Measurements from ENCODE around the gene RASSF4.
A peak's percentile ranks its signal among the peaks of the same experiment; 100 is the strongest.

RASSF4 gene

DNA sequence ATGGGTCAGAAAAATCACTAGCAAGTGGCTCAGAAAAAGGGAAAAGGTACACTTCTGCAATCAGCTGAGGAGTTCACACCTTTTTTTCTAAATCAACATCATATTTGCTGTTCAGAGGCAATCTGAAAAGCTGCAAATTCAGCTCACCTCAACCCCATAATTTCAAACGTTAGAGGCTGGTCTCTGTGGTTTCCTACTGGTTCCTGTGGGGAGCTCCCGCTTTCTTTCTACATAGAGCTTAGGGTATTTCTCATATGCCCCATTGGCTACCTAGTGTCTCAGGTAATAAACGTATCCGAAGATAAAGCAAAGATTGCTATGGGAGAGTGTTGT lies 35.9 kb downstream of the RASSF4 start:
- Histone ChIP-seq H3K9ac (ENCODE audit: low read length) (peak overlapping the region; percentile 78), H3K4me1 (ENCODE audit: control insufficient read depth, insufficient read depth, low read length) (peaks cover 93% of the 10 kb centered on the region), H3K27me3 (replicated peaks; ENCODE audit: control insufficient read depth, insufficient read depth, low read length) (no peaks in the 10 kb centered on the region), H3K9me3 (ENCODE audit: control insufficient read depth, low read length) (no peaks in the 10 kb centered on the region), H3K4me3 (ENCODE audit: low read length) (peak overlapping the region; percentile 7), H3K36me3 (ENCODE audit: control insufficient read depth, insufficient read depth, low read length, severe bottlenecking) (peaks cover 32% of the 10 kb centered on the region)
- DNase-seq (ENCODE audit: low read depth): no peak

DNA sequence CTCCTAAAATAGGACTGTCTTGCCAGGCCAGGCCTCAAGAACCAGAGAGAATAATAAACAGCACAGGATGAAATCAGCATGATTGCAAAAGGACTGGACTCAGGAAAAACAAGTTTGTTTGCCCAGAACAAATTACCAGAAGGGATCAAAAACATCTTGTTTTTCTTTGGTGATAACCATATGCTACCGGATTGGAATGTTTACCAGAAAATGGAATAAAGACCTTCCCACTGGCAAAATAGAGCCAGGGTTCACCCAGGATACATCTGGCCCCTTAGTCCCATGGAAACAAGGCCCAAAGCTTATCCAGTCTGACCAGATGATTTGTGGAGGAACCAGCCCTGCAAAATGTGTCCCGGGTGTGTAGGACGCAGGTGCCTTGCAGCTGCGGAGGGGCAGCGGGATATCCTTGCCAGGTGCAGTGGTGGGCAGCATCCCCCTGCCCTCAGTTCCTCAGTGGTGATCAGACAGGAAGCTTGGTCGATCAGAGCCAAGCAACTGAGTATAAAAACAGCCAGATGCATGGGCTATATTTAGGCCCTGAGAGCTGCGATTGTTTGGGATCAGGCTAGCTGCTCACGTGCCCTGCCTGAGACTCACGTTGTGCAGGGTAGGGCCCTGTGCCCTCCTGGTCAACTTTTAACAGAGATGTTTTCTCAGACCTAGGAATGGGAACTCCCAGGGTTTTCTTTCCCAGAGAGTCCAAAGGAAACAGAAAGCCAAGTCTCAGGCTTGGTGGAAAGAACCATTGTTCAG lies 36.5 kb downstream of the RASSF4 start:
- peaks cover 94% of the 10 kb centered on the region for H3K4me1 ChIP-seq (ENCODE audit: control insufficient read depth, insufficient read depth, low read length)
- peaks cover 27% of the 10 kb centered on the region for H3K36me3 ChIP-seq (ENCODE audit: control insufficient read depth, insufficient read depth, low read length, severe bottlenecking)
- H3K9me3 ChIP-seq (ENCODE audit: control insufficient read depth, low read length): no peaks in the 10 kb centered on the region
- DNase-seq (ENCODE audit: low read depth): peak; percentile 73
- H3K4me3 ChIP-seq (ENCODE audit: low read length): peak overlapping the region; percentile 33
- H3K9ac ChIP-seq (ENCODE audit: low read length): peak overlapping the region; percentile 78
- H3K27me3 ChIP-seq (replicated peaks; ENCODE audit: control insufficient read depth, insufficient read depth, low read length): no peaks in the 10 kb centered on the region

DNA sequence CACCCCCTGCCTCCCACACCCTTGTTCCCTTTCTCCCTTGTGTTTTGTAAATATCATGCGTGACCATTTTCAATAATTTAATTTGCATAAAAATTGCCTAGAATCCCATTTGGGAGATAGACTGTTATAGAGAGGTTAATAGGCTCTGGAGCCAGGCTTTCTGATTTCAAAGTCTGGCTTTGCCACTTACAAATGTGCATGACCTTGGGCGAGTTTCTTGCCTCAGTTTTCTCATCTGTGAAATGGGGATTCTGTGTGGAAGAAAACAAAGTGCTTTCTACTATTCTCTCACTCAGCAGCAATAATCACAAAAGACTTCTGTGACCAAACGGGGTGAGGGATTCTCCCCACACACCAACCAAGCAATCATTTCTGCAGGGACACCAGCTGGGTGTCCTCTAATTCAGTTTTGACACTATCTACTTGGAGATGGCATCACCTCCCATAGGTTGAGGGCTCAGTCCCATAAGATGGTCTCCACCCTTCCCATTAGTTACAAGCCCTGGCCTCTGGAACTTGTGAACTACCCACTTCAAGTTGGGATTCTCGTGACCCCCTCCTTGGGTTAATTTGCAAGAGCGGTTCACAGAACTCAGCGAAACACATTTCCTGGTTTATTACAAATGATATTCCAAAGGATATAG lies 37.6 kb downstream of the RASSF4 start:
- Histone ChIP-seq H3K27me3 (replicated peaks; ENCODE audit: control insufficient read depth, insufficient read depth, low read length) (no peaks in the 10 kb centered on the region), H3K4me1 (ENCODE audit: control insufficient read depth, insufficient read depth, low read length) (peaks cover 94% of the 10 kb centered on the region)

DNA sequence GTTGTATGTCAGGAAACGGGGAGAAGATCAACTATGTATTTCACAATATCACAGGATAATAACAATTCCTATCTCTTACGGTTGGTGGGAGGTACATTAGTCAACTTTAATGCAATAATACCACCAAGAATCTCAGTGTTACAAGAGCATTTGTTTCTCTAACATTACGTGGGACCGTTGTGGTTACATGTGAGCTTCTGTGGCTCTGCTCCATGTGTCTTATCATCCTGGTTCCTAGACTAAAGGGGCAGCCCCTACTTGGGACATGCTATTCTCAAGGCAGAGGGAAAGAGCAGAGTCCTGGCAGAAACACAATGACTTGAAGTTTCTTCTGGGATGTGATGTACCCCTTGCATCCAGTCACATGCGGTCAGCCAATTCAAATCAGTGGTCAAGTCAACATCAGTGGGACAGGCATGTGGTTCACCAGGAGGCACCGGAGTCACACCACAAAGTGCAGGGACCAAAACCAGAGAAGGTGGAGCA lies 38.6 kb downstream of the RASSF4 start:
- DNase-seq (ENCODE audit: low read depth): no peak
- no peak overlapping the region for H3K4me3 ChIP-seq (ENCODE audit: low read length)
- peaks cover 6% of the 10 kb centered on the region for H3K36me3 ChIP-seq (ENCODE audit: control insufficient read depth, insufficient read depth, low read length, severe bottlenecking)
- peaks cover under 1% of the 10 kb centered on the region for H3K9me3 ChIP-seq (ENCODE audit: control insufficient read depth, low read length)
- H3K4me1 ChIP-seq (ENCODE audit: control insufficient read depth, insufficient read depth, low read length): peaks cover 85% of the 10 kb centered on the region
- H3K9ac ChIP-seq (ENCODE audit: low read length): peak overlapping the region; percentile 78
- no peaks in the 10 kb centered on the region for H3K27me3 ChIP-seq (replicated peaks; ENCODE audit: control insufficient read depth, insufficient read depth, low read length)

More for the DNA sequence above, 37.6 kb downstream of the RASSF4 start:
- Histone ChIP-seq H3K9ac (ENCODE audit: low read length) (peak overlapping the region; percentile 78), H3K36me3 (ENCODE audit: control insufficient read depth, insufficient read depth, low read length, severe bottlenecking) (peaks cover 15% of the 10 kb centered on the region), H3K4me3 (ENCODE audit: low read length) (peak overlapping the region; percentile 33), H3K9me3 (ENCODE audit: control insufficient read depth, low read length) (no peaks in the 10 kb centered on the region)
- no peak for DNase-seq (ENCODE audit: low read depth)

DNA sequence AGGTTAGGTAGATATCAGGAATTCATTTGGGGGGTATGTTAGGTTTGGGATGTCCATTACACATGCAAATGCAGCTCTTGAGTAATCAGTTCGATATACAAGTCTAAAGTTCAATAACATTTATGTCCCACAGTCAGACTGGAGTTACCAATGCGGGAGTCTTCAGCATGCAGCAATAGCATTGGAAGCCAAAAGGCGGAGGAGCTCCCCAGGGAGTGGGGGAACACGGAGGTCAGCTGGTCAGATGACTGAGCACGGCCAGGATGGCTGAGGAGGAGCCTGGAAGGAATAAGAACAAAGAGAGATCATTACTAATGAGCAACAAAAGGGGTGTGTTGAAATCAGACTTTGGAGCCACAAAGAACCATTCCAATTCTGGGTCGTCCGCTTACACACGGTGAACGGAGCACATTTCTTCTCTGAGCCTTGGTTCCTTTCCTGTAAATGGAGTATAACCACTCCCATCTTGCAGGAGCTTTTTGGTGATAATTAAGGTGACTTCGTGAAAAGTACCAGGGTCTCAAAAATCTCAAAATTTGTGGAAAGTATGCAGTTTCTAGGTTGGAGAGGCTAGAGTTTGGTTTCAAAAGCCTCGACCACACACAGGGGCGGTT lies 40.6 kb downstream of the RASSF4 start:
- peaks cover 11% of the 10 kb centered on the region for H3K9me3 ChIP-seq (ENCODE audit: control insufficient read depth, low read length)
- peak overlapping the region; percentile 84 for H3K4me3 ChIP-seq (ENCODE audit: low read length)
- no peaks in the 10 kb centered on the region for H3K27me3 ChIP-seq (replicated peaks; ENCODE audit: control insufficient read depth, insufficient read depth, low read length)
- peaks cover 64% of the 10 kb centered on the region for H3K4me1 ChIP-seq (ENCODE audit: control insufficient read depth, insufficient read depth, low read length)
- peak; percentile 46 for DNase-seq (ENCODE audit: low read depth)
- peak overlapping the region; percentile 95 for H3K9ac ChIP-seq (ENCODE audit: low read length)
- peaks cover 19% of the 10 kb centered on the region for H3K36me3 ChIP-seq (ENCODE audit: control insufficient read depth, insufficient read depth, low read length, severe bottlenecking)

DNA sequence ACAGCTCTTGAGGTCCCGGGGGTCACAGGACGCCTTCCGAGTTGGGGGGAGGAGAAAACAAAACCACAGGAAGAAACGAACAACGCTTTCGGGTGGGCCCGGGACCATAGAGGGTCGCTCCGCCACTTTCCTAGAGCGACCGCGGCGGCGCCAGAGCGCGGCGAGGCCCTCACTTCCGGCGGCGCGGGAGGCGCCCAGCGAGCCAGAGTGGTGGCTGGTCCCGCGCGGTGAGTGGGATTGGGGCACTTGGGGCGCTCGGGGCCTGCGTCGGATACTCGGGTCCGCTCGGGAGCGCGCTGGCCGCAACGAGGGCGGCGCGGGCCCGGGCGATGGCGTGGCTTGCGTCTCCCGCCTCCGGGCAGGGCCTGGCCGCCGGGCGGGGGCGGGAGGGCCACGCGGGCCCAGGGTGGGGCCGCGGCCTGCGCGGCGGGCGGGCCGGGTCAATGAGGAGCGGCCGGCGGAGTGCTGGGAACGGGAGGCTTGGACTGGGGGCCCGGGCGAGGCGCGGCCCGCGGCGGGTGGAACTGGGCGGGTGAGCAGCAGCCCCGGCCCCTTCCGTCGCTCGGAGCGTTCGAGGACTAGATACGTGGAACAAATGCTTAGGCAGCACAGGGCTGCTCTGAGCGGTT lies 41.3 kb downstream of the RASSF4 start, which contains the start of gene ZNF22:
ZNF22 (plus strand) TSS at position 172 of the 629 bp plus-strand sequence. CDS start 2,446 bp downstream, outside the sequence.
- peaks cover 58% of the 10 kb centered on the region for H3K4me1 ChIP-seq (ENCODE audit: control insufficient read depth, insufficient read depth, low read length)
- peaks cover 22% of the 10 kb centered on the region for H3K36me3 ChIP-seq (ENCODE audit: control insufficient read depth, insufficient read depth, low read length, severe bottlenecking)
- peak within 1 kb of the TSS; percentile 84 for H3K4me3 ChIP-seq (ENCODE audit: low read length)
- H3K27me3 ChIP-seq (replicated peaks; ENCODE audit: control insufficient read depth, insufficient read depth, low read length): no peaks in the 10 kb centered on the region
- H3K9ac ChIP-seq (ENCODE audit: low read length): peak within 1 kb of the TSS; percentile 95
- peak; percentile 79 for DNase-seq (ENCODE audit: low read depth)
- peaks cover 11% of the 10 kb centered on the region for H3K9me3 ChIP-seq (ENCODE audit: control insufficient read depth, low read length)

DNA sequence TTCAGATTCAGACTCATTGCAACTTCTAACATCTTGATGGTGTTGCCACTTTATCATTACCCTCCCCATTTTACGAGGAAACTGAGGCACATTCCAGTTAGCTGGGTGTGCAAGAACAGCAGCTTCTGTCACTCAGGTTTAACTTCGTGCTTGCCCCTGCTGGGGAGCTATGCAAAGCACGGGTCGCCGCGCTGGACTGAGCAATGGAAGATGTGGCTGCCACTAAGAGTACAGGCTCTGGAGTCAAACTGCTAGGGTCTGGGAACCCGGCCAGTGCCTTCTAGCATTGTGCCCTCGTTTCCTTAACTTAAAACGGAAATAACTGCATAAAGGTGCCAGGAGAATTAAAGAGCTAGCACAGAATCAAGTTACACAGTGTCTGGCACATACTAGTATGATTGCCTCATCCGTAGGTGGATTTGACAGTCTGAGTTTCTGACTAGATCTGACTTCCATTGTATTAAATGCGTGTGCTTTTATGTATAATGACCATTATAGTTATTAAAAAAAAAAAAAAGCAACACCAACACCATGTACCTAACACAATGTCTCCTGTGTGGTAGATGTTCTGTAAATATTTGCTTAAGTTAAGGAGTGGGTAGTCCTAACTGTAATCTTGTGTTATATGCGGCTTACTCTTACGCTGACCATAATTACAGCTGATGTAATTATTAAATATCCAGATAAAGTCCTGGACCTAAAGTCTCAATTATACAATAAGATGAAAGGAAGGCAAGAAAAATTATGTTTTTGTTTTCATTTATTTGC lies 42.0 kb downstream of the RASSF4 start:
- no peaks in the 10 kb centered on the region for H3K27me3 ChIP-seq (replicated peaks; ENCODE audit: control insufficient read depth, insufficient read depth, low read length)
- H3K4me1 ChIP-seq (ENCODE audit: control insufficient read depth, insufficient read depth, low read length): peaks cover 51% of the 10 kb centered on the region
- peak overlapping the region; percentile 95 for H3K9ac ChIP-seq (ENCODE audit: low read length)
- H3K4me3 ChIP-seq (ENCODE audit: low read length): peak overlapping the region; percentile 84
- peak; percentile 84 for DNase-seq (ENCODE audit: low read depth)
- peaks cover 11% of the 10 kb centered on the region for H3K9me3 ChIP-seq (ENCODE audit: control insufficient read depth, low read length)
- H3K36me3 ChIP-seq (ENCODE audit: control insufficient read depth, insufficient read depth, low read length, severe bottlenecking): peaks cover 22% of the 10 kb centered on the region

DNA sequence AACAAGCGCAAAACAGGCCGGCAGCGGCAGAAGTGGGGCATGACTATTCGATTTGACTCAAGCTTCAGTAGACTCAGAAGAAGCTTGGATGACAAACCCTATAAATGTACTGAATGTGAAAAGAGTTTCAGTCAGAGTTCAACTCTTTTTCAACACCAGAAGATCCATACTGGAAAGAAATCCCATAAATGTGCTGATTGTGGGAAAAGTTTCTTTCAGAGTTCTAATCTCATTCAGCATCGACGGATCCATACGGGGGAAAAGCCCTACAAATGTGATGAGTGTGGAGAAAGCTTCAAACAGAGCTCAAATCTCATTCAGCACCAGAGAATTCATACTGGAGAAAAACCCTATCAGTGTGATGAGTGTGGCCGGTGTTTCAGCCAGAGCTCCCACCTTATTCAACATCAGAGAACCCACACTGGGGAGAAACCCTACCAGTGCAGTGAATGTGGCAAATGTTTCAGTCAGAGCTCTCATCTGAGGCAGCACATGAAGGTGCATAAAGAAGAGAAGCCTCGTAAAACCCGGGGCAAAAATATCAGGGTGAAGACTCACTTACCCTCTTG lies 43.9 kb downstream of the RASSF4 start:
- Histone ChIP-seq H3K36me3 (ENCODE audit: control insufficient read depth, insufficient read depth, low read length, severe bottlenecking) (peaks cover 22% of the 10 kb centered on the region), H3K9ac (ENCODE audit: low read length) (no peak overlapping the region), H3K27me3 (replicated peaks; ENCODE audit: control insufficient read depth, insufficient read depth, low read length) (no peaks in the 10 kb centered on the region), H3K4me3 (ENCODE audit: low read length) (no peak overlapping the region), H3K9me3 (ENCODE audit: control insufficient read depth, low read length) (peaks cover 11% of the 10 kb centered on the region), H3K4me1 (ENCODE audit: control insufficient read depth, insufficient read depth, low read length) (peaks cover 36% of the 10 kb centered on the region)
- no peak for DNase-seq (ENCODE audit: low read depth)

DNA sequence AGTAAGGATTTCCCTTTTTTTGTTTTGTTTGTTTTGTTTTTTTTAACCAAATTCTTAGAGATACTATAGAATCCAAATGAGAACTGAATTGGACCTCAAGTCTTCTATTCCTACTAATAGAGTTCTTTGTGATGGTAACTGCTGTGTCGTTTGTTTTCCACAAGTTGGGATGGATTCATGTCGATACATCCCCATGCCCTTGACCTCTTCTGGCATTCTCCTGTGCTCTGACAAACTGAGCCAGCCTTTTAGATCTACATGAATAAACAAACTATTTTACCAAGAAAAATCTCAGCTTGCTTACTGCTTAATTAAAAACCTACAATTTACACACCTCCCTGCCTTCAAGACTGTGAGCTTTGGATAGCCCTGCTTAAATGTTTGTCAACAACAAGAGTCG lies 45.1 kb downstream of the RASSF4 start:
- no peak for DNase-seq (ENCODE audit: low read depth)
- Histone ChIP-seq H3K9ac (ENCODE audit: low read length) (no peak overlapping the region), H3K4me1 (ENCODE audit: control insufficient read depth, insufficient read depth, low read length) (peaks cover 24% of the 10 kb centered on the region), H3K9me3 (ENCODE audit: control insufficient read depth, low read length) (peaks cover 11% of the 10 kb centered on the region), H3K4me3 (ENCODE audit: low read length) (no peak overlapping the region), H3K36me3 (ENCODE audit: control insufficient read depth, insufficient read depth, low read length, severe bottlenecking) (peaks cover 22% of the 10 kb centered on the region), H3K27me3 (replicated peaks; ENCODE audit: control insufficient read depth, insufficient read depth, low read length) (no peaks in the 10 kb centered on the region)

DNA sequence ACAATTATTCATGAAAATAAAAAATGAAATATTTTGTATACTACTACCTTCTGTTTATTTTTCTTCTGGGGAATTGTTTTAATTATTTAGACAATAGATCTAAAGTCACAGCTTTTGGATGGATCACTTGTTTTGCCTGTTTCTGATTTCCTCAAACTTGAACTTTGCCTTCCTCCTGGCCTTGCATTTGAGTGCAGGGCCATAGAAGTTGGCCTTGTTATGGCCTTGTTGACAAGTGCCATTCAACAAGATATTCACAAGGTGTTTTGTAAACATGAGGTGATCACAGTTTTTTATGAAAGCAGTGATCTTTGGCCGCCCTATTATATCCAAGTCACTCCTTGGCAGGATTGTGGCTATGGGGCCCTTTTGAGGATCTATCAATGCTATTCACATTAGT lies 45.7 kb downstream of the RASSF4 start:
- Histone ChIP-seq H3K36me3 (ENCODE audit: control insufficient read depth, insufficient read depth, low read length, severe bottlenecking) (peaks cover 22% of the 10 kb centered on the region), H3K4me3 (ENCODE audit: low read length) (no peak overlapping the region), H3K9ac (ENCODE audit: low read length) (no peak overlapping the region), H3K4me1 (ENCODE audit: control insufficient read depth, insufficient read depth, low read length) (peaks cover 18% of the 10 kb centered on the region), H3K9me3 (ENCODE audit: control insufficient read depth, low read length) (peaks cover 11% of the 10 kb centered on the region), H3K27me3 (replicated peaks; ENCODE audit: control insufficient read depth, insufficient read depth, low read length) (no peaks in the 10 kb centered on the region)
- DNase-seq (ENCODE audit: low read depth): no peak
